Measurements from ENCODE around the gene GAP43.

GAP43 gene

GRCh38 chr3:115766587-115767482, 143.5 kb downstream of the GAP43 start:
- DNase-seq (ENCODE audit: low spot score): no peak

- DNase-seq (ENCODE audit: low spot score): no peak
These were observed 145.4 kb downstream of the GAP43 start for GRCh38 chr3:115768661-115769060.

Data from D341Med (cell line).